Activated T-cell treated with anti-CD3 and anti-CD28 coated beads, Interleukin-2, amount 50 U/mL, for 72 hours (primary cell): ENCODE results near the gene CDK5R1. TPM values are rescaled to one million over a fixed set of nuclear protein-coding genes. Genes with fewer than 3 reads are reported as not detected.

ENCODE experiments used
- ATAC-seq, 2 donors: fragments of 150-1000 bp; cut with Tn5 transposase; replicated peaks in 1 of 2; 2 replicates each; pipeline ENCODE4 v1.10.0; 2021; ENCODE audit warnings: moderate library complexity in 2 of 2, mild to moderate bottlenecking in 1 of 2
- DNase-seq, 2 donors: peaks; one replicate each; pipeline ENCODE4 v3.0.0; 2021 to 2022; ENCODE audit warnings: mixed read lengths in 1 of 2
- H3K27ac Mint-ChIP-seq: one replicate; pipeline ENCODE4 v1.8.0; 2022; ENCODE audit warnings: mild to moderate bottlenecking, moderate library complexity, mixed read lengths
- H3K27me3 Mint-ChIP-seq: one replicate; pipeline ENCODE4 v1.8.0; 2022; ENCODE audit warnings: low read depth, mixed read lengths
- H3K36me3 Mint-ChIP-seq, 2 donors: one replicate each; pipeline ENCODE4 v1.8.0; 2022; ENCODE audit warnings: mixed read lengths in 2 of 2, mild to moderate bottlenecking in 1 of 2; ENCODE audit not compliant: insufficient read depth in 2 of 2
- H3K4me1 Mint-ChIP-seq: one replicate; pipeline ENCODE4 v1.8.0; 2022; ENCODE audit warnings: low read depth, mixed read lengths
- H3K4me3 Mint-ChIP-seq, 2 donors: one replicate each; pipeline ENCODE4 v1.8.0; 2022; ENCODE audit warnings: mild to moderate bottlenecking in 2 of 2, mixed read lengths in 2 of 2, moderate library complexity in 2 of 2
- H3K9me3 Mint-ChIP-seq, 2 donors: one replicate each; pipeline ENCODE4 v1.8.0; 2022; ENCODE audit warnings: mixed read lengths in 2 of 2
- total RNA-seq, 2 donors: library from RNA; stranded (reverse); gene quantifications; one replicate each; pipeline ENCODE4 v1.2.3, GENCODE V29; 2022

The CDK5R1 gene
- total RNA-seq, 2 donors from 2014 or later, result 22.5 to 24.6 TPM

DNA sequence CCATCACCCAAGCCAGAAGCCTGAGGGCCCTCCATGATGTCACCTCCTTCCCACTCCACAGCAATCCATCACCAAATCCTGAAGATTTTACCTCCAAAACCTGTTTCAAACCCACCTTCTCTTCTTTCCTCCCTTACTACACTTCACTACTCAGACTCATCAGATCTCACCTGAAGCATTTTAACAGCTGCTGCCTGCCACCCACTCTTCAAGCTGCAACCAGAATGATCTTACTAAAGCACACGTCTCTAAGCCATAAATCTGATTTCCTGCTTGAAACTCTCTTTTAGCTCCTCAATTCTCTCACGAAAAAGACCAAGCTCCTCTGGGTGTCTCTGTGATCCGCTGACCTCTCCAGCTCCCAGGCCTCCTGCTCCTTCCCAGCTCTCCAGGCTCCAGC is 46.5 kb downstream of the CDK5R1 start:
- Mint-ChIP-seq H3K4me1 (peaks cover 19% of the 10 kb centered on the region), H3K4me3 (no peak overlapping the region), H3K27me3 (no peaks in the 10 kb centered on the region), H3K36me3 (peaks cover 0 to 1% of the 10 kb centered on the region in 2 donors), H3K9me3 (no peaks in the 10 kb centered on the region), H3K27ac (no peak overlapping the region)
- no peak for ATAC-seq
- DNase-seq, result no peak

DNA sequence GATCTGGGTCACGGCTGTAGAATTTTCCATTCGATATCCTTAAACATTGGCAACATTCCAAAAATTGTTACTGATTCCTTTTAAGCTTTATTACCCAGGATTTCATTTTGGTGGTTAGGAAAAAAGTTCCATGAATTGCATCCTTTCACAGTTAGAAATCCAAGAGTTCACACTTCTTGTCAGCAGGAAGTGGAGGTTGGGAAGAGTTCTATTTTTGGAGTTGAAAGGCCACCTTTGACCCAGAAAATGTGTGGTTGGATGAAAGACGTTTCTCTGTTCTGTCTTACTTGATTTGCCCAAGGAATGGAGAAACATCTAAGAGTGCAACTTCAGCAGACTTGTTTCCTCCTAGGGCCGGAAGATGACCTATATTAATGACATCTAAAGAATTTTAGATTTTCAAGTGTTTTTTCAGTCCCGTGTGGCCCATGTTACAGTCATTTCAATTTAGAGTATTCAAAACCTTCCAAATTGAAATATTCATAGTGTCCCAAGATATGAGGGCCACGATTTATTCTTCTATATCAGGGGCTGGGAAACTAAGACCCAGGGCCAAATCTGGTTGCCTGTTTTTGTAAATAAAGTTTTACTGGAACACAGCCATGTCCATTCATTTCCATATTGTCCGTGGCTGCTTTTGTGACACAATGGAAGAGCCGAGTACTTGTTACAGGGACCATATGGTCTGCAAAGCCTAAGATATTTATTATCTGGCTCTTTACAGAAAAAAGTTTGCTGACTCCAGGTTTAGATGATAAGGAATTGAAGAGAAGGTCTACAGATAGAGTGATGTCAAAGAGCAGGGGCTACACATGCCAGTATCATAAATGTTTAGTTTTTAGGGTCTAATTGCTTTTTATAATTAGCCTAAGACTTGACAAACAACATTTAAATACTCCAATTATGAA is 50.2 kb downstream of the CDK5R1 start:
- Mint-ChIP-seq H3K27ac (peak overlapping the region; percentile 22), H3K4me3 (no peak overlapping the region), H3K9me3 (peaks cover 0 to 1% of the 10 kb centered on the region in 2 donors), H3K27me3 (no peaks in the 10 kb centered on the region), H3K4me1 (peaks cover 10% of the 10 kb centered on the region), H3K36me3 (peaks cover 0 to 1% of the 10 kb centered on the region in 2 donors)
- no peak for ATAC-seq
- DNase-seq, result no peak

Other genes with a start within 250 kb of the CDK5R1 start
- gene RHBDL3, start 221.2 kb upstream of the CDK5R1 start, total RNA-seq, result under 1 TPM in 1 of 2 donors, not detected in 1; 0.21 TPM
- gene C17orf75, start 144.8 kb upstream of the CDK5R1 start, total RNA-seq, result 10 to 100 TPM; 32.6 to 40.0 TPM
- gene ZNF207, start 136.8 kb upstream of the CDK5R1 start, total RNA-seq, result 100 to 1,000 TPM; 181 to 188 TPM
- gene PSMD11, start 42.5 kb upstream of the CDK5R1 start, total RNA-seq, result 100 to 1,000 TPM; 131 to 134 TPM